Brain microvascular endothelial cell (primary cell): ENCODE results near the gene HRC.
A peak's percentile ranks its signal among the peaks of the same experiment; 100 is the strongest.

Experiments used
- DNase-seq: peaks from one replicate; pipeline ENCODE4 v3.0.0-alpha.2; 2020
- H3K27ac ChIP-seq: fragments of 250-450 bp; sonication (Bioruptor Pico); 2 replicates; pipeline ENCODE4 v1.5.1; 2020; ENCODE audit warnings: mild to moderate bottlenecking, moderate library complexity
- H3K27me3 ChIP-seq: fragments of 250-450 bp; sonication (Bioruptor Pico); replicated peaks from 2 replicates; pipeline ENCODE4 v1.5.1; 2020; ENCODE audit warnings: mild to moderate bottlenecking
- H3K36me3 ChIP-seq: fragments of 250-450 bp; sonication (Bioruptor Pico); replicated peaks from 2 replicates; pipeline ENCODE4 v1.5.1; 2020; ENCODE audit warnings: mild to moderate bottlenecking
- H3K4me3 ChIP-seq: 2 replicates; pipeline ENCODE4 v1.5.1; 2011; ENCODE audit warnings: low read depth, mild to moderate bottlenecking, control low read depth, low read length, moderate library complexity
- in situ Hi-C: cut with HindIII; loops from 2 replicates; pipeline ENCODE4 v1.10.0; 2017; ENCODE audit warnings: low sequenced_read_pairs, low pct_ligation_motif_present
- TF ChIP-seq, protein P1 (sequence below): IDR thresholded peaks from 2 replicates; pipeline ENCODE4 v1.5.1; 2011; ENCODE audit warnings: low read depth, mild to moderate bottlenecking, moderate library complexity, low read length, control low read depth, inconsistent platforms; ENCODE audit errors: missing control alignments

Gene HRC

DNA sequence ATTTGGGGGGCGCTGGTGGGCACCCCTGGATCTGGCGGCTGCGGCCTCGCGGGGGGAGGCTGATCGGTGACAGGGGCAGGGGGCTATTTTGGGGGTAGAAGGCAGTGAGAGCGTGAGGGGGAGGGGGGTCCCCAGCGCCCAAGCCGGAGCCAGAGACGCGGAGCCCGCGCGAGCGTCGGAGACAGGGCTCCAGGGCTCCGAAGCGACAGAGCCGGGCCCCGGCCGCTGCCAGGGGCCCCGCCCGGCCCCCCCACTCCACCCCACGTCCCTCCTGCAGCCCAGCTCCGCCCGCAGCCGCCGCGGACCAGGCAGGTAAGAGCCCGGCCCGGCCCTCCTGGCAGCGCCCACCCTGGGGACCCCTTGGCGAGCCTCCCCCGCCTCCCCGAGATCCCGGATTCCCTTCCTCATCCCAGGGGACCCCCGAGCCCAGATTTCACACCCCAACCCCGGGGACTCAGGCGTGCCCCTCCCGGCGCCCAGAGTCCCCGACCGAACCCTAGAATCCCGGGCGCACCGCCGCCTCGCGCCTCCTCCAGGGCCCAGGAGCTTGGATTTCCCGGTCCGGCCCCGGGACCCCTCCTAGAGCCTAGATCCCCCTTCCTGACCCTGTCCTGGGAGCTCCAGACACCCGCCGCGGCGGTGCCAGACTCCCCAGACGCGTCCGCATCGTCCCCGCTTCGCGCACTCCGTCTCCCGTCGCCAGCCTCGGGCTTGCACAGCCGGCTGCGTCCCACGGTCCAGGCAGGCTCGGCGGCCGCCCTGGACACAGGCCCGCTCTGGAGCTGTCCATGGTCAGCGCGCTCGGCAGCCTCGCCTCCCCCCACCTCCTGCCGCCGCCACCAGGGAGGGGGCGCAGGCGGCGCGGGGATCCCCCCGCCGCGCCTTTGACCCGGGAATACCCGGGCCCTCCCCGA, 35.5 kb downstream of the HRC start, which contains the start of gene PPFIA3:
TSS of gene PPFIA3 (plus strand) at position 134 of the 914 bp plus-strand sequence. CDS start 8,330 bp downstream, outside the sequence.
- TF ChIP-seq, protein P1, sequence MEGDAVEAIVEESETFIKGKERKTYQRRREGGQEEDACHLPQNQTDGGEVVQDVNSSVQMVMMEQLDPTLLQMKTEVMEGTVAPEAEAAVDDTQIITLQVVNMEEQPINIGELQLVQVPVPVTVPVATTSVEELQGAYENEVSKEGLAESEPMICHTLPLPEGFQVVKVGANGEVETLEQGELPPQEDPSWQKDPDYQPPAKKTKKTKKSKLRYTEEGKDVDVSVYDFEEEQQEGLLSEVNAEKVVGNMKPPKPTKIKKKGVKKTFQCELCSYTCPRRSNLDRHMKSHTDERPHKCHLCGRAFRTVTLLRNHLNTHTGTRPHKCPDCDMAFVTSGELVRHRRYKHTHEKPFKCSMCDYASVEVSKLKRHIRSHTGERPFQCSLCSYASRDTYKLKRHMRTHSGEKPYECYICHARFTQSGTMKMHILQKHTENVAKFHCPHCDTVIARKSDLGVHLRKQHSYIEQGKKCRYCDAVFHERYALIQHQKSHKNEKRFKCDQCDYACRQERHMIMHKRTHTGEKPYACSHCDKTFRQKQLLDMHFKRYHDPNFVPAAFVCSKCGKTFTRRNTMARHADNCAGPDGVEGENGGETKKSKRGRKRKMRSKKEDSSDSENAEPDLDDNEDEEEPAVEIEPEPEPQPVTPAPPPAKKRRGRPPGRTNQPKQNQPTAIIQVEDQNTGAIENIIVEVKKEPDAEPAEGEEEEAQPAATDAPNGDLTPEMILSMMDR = no peak
- in situ Hi-C loops = no loop called here
- peak; percentile 38 for DNase-seq
- Histone ChIP-seq H3K36me3 (no peaks in the 10 kb centered on the region), H3K27me3 (no peaks in the 10 kb centered on the region), H3K27ac (peak within 1 kb of the TSS; percentile 73), H3K4me3 (peak within 1 kb of the TSS; percentile 68)

DNA sequence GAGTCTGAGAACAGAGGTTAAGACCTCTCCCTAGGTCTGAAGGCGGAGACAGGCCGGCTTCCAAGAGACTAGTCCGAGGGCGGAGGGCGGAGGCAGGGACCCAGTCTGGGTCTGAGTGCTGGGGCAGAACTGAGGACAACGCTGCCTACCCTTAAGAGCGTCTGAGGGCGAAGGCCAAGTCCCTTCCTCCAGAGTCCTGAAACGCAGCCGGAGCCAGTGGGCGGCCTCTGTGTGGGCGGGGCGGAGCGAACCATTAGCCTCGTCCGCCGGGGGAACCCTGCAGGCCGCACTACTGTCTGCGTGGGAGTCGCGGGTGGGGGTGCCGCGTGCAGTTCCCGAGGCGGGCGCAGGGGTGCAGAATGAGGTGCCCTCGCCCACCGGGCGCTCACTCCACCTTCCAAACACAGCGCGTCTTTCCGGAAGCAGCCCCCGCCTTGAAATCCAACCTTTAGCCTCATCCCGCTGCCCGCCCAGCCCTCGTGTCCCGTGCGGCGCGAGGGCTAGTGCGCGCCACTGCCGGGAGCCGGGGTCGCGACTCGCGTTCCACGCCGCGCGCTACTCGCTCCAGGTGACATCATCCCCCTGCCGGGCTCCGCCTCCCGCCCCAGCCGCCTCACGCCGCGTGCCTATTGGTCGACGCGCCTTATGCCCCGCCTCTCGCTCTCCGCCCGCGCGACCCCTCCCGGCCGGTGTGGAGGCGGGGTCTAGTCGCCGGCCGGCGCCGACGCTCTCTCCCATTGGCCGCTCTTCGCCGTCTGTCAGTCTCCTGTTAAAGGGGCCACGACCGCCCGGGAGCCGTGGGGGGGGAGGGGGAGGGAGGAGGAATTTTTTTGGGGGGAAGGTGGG, 36.4 kb downstream of the HRC start, which contains the start of gene C19orf73:
TSS of gene C19orf73 (minus strand) at position 579 of the 846 bp plus-strand sequence. CDS start at position 458, 121 bp downstream.
- peak; percentile 81 for DNase-seq
- in situ Hi-C loops = no loop called here
- Histone ChIP-seq H3K27me3 (no peaks in the 10 kb centered on the region), H3K4me3 (peak within 1 kb of the TSS; percentile 68), H3K27ac (peak within 1 kb of the TSS; percentile 73), H3K36me3 (no peaks in the 10 kb centered on the region)
- TF ChIP-seq, protein P1 = no peak

DNA sequence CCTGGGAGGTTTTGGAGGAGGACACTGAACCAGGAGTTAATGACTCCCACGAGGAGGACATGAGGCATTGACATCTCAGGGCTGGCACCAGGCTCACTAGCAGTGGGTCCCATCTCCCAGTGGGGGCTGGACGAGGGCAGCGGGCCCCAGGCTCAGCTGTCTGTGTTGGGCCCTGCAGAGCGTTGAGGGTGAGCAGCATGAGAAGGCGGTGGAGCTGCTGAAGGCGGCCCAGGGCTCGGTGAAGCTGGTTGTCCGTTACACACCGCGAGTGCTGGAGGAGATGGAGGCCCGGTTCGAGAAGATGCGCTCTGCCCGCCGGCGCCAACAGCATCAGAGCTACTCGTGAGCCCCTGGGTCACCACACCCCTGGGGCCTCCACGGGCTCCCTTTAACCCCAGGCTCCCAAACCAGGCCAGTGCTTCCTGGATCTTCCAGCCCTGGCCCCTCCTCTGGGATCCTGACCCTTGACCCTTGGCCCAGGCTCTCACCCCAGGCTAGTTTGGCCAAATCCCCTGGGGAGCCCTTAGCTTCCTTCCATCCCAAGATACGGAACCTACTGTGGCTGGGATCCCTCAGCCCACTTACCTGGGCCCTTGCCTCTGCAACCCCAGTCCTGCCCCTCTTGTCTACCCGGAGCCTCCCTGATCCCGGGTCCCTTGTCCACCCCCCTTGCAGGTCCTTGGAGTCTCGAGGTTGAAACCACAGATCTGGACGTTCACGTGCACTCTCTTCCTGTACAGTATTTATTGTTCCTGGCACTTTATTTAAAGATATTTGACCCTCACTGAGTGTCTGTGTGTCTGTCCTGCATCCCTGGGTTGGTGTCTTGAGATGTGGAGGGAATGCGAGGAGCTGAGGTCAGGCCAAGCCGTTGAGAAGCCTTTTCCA, 37.3 kb downstream of the HRC start:
- no peak for DNase-seq
- Histone ChIP-seq H3K4me3 (peak overlapping the region; percentile 68), H3K27ac (peak overlapping the region; percentile 73), H3K36me3 (no peaks in the 10 kb centered on the region), H3K27me3 (no peaks in the 10 kb centered on the region)
- TF ChIP-seq, protein P1 = no peak
- in situ Hi-C loops = no loop called here

DNA sequence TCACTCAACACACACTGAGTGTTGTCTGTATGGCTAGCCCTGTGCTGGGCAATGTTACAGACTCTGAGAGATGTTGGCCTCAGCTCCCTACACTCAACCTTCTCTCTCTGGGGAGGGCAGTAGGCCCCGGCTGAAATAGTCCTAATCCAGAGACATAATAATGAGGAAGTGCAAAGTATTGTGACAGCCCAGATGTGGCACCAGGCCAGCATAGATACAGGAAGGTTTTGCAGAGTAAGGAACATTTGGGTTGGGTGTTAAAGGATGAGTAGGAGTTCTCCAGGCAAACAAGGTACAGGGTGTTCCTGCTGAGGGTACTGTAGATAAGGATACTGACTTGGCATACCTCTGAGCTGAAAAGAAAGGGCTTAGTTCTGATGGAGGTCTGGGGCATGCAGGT, 38.7 kb downstream of the HRC start:
- DNase-seq = no peak
- no peaks in the 10 kb centered on the region for H3K27me3 ChIP-seq
- H3K36me3 ChIP-seq = no peaks in the 10 kb centered on the region
- no peak overlapping the region for H3K4me3 ChIP-seq
- TF ChIP-seq, protein P1 = no peak
- in situ Hi-C loops = no loop called here
- H3K27ac ChIP-seq = no peak overlapping the region

DNA sequence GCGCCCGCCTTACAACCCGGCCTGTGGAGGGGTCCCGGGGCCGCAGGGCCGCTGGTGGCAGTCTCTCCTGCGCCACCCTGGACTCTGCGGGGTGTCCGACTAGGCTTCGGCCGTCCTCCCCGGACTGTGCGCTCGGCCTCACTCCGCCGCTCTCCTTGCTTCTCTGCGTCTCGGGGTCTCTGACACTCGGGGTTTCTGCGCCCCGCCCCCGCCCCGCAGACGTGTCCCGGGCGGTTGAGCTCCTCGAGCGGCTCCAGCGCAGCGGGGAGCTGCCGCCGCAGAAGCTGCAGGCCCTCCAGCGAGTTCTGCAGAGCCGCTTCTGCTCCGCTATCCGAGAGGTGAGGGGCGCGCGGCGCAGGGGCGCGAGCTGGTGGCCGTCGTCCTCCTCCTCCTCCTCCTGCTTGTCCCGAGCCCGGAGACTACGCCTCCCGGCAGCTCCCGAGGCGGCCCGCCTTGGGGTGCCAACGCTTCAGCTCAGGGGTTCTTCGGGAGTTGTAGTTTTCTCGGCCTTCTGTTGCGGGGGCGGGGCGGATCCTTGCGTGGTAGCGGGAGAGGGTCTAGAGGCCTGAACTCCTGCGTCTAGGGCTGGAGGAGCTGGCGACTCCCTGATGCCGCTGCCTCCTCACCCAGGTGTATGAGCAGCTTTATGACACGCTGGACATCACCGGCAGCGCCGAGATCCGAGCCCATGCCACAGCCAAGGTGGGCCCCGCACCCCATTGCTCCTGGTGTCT, 40.4 kb downstream of the HRC start:
- TF ChIP-seq, protein P1 = no peak
- Histone ChIP-seq H3K27me3 (no peaks in the 10 kb centered on the region), H3K4me3 (peak overlapping the region; percentile 73), H3K36me3 (no peaks in the 10 kb centered on the region), H3K27ac (no peak overlapping the region)
- DNase-seq = peak; percentile 23
- in situ Hi-C loops = no loop called here
